Measurements from ENCODE around the gene FAM187B. TPM values are rescaled to one million over a fixed set of nuclear protein-coding genes. Genes with fewer than 3 reads are reported as not detected.

FAM187B gene
- polyA plus RNA-seq, 12 donors = not detected

DNA sequence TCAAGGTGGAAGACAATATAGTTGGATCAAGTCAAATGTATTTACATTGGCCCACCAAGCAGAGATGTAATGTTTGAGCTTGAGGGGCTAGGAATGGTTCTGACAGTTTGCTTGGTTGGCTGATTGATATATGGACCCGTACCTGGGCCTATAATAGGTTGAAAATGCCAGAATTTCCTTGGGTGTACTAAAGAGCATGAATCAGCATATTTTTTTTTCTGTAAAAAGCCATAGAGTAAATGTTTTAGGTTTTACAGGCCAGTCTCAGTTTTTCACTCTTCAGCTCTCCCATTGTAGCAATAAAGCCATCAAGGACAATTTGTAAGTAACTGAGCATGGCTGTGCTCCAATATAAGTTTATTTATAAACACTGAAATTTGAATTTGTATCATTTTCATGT is 47.2 kb downstream of the FAM187B start:
- no peak for DNase-seq

DNA sequence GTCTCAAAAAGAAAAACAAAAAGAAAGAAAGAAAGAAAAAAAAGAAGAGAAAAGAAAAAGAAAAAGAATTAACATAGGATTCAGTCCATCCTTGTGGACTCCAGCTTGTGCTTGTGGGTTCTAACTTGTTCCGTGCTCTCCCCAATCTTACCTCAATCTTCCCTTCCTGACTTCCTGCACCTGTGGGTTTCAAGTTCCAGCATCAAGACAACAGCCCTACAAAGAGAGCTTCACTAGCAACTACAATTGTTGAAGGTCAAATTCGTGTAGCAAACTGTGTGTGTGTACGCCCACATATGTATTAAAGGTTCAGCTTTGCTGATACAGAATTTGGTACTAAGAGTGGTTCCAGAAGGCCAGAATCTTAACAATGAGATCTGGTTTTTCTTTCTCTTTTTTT is 48.7 kb downstream of the FAM187B start:
- DNase-seq = no peak

DNA sequence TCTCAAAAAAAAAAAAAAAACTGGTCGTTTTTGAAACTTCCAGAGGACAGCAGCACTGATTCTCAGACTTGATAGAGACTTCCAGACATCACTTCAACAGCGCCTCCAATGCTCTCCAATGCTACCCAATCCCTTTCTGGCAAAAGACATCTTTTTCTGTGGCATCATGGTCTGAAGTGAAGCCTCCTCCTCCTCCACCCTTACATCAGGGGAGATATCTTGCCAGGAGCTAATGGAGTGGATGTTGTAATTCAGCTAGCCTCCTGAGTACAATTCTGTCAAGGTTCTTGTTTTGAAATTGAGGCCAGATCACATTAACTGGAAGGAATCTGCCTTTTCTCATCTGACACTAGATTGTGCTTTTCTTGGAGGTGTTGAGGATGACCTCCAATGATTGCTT is 49.8 kb downstream of the FAM187B start:
- no peak for DNase-seq

DNA sequence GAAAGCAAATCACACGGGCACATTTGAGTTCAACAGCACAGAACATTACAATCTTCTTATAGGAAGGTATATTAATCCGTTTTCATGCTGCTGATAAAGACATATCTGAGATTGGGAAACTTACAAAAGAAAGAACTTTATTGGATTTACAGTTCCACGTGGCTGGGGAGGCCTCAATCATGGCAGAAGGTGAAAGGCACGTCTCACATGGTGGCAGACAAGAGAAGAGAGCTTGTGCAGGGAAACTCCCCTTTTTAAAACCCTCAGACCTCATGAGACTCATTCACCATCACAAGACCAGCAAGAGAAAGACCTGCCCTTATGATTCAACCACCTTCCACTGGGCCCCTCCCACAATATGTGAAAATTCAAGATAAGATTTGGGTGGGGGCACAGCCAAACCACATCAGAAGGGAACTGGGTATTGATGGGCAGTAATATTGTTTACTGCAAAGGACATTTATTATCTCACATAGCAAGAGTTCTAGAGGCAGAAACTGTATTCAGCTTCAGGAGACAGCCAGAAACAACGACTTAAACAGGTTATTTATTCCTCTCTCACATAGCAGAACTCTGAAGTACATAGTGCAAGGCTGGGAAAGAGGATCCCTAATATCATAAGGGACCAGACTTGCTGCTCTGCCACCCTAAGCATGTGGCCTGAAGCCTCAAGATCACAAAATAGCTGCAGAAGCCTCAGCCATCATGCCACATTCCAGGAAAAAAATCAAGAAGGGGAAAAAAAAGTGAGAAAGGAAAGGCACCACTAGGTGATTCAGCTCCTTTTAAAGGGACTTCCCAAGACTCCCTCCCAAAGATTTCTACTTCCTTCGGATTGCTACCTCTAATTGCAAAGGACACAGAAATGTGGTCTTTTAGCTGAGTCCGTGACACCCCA is 50.9 kb downstream of the FAM187B start:
- no peak for DNase-seq

DNA sequence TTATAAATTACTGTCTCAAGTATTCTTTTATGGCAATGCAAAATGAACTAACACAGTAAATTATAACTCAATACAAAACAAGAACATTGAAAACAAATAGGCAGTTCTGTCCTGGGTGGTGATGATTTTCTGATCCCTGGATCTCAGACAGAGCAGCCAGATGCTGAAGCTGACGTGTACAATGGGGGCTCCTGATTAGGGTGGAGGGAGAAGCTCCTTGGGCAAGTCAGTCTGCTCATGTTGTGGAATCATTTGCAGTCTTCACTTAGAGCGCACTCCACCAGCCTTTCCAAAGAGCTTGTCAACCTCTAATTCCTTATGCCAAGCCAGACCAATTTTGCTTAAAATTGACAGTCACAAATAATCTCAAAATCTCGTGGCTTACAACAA is 52.4 kb downstream of the FAM187B start:
- DNase-seq = no peak

Other genes with a start within 250 kb of the FAM187B start
- 10 to 100 TPM in 11 of 12 donors, not detected in 1; 30.1 to 70.3 (median 37.0) TPM for gene GRAMD1A, start 228.4 kb downstream of the FAM187B start, polyA plus RNA-seq (ENCODE audit: insufficient read length in 12 of 12)
- gene SCN1B, start 198.3 kb downstream of the FAM187B start, polyA plus RNA-seq (ENCODE audit: insufficient read length in 12 of 12) = 1 to 10 TPM in 11 of 12 donors, not detected in 1; 2.1 to 7.4 (median 5.4) TPM
- 10 to 100 TPM in 1 of 12 donors, 1 to 10 TPM in 2, under 1 TPM in 7, not detected in 2; 0.11 to 57.4 (median 0.41) TPM for gene HPN, start 187.0 kb downstream of the FAM187B start, polyA plus RNA-seq (ENCODE audit: insufficient read length in 12 of 12)
- gene FXYD3, start 112.9 kb downstream of the FAM187B start, polyA plus RNA-seq (ENCODE audit: insufficient read length in 12 of 12) = 100 to 1,000 TPM in 1 of 12 donors, 10 to 100 TPM in 2, 1 to 10 TPM in 3, under 1 TPM in 4, not detected in 2; 0.26 to 316 (median 1.2) TPM
- 10 to 100 TPM in 7 of 12 donors, 1 to 10 TPM in 4, not detected in 1; 8.0 to 14.6 (median 12.0) TPM for gene LGI4, start 93.7 kb downstream of the FAM187B start, polyA plus RNA-seq (ENCODE audit: insufficient read length in 12 of 12)
- 100 to 1,000 TPM in 11 of 12 donors, not detected in 1; 102 to 315 (median 204) TPM for gene FXYD1, start 89.9 kb downstream of the FAM187B start, polyA plus RNA-seq (ENCODE audit: insufficient read length in 12 of 12)
- gene FXYD7, start 85.5 kb downstream of the FAM187B start, polyA plus RNA-seq (ENCODE audit: insufficient read length in 12 of 12) = 1 to 10 TPM in 5 of 12 donors, under 1 TPM in 5, not detected in 2; 0.53 to 2.2 (median 1.1) TPM
- 10 to 100 TPM in 11 of 12 donors, not detected in 1; 15.6 to 81.8 (median 18.8) TPM for gene FXYD5, start 74.0 kb downstream of the FAM187B start, polyA plus RNA-seq (ENCODE audit: insufficient read length in 12 of 12)
- gene LSR, start 20.3 kb upstream of the FAM187B start, polyA plus RNA-seq (ENCODE audit: insufficient read length in 12 of 12) = 10 to 100 TPM in 3 of 12 donors, 1 to 10 TPM in 8, not detected in 1; 1.9 to 27.8 (median 5.0) TPM
- gene USF2, start 40.2 kb upstream of the FAM187B start, polyA plus RNA-seq (ENCODE audit: insufficient read length in 12 of 12) = 100 to 1,000 TPM in 6 of 12 donors, 10 to 100 TPM in 5, not detected in 1; 91.0 to 157 (median 104) TPM
- under 1 TPM in 6 of 12 donors, not detected in 6; 0.09 to 0.32 (median 0.14) TPM for gene HAMP, start 53.8 kb upstream of the FAM187B start, polyA plus RNA-seq (ENCODE audit: insufficient read length in 12 of 12)
- gene MAG, start 63.4 kb upstream of the FAM187B start, polyA plus RNA-seq (ENCODE audit: insufficient read length in 12 of 12) = 1 to 10 TPM in 2 of 12 donors, under 1 TPM in 6, not detected in 4; 0.11 to 1.3 (median 0.37) TPM
- 1 to 10 TPM in 3 of 12 donors, under 1 TPM in 7, not detected in 2; 0.34 to 7.6 (median 0.60) TPM for gene CD22, start 100.4 kb upstream of the FAM187B start, polyA plus RNA-seq (ENCODE audit: insufficient read length in 12 of 12)
- under 1 TPM in 1 of 12 donors, not detected in 11; 0.12 TPM for gene FFAR1, start 119.2 kb upstream of the FAM187B start, polyA plus RNA-seq (ENCODE audit: insufficient read length in 12 of 12)
- gene FFAR3, start 129.7 kb upstream of the FAM187B start, polyA plus RNA-seq (ENCODE audit: insufficient read length in 12 of 12) = under 1 TPM in 5 of 12 donors, not detected in 7; 0.09 to 0.32 (median 0.13) TPM
- under 1 TPM in 1 of 12 donors, not detected in 11; 0.11 TPM for gene GPR42, start 142.3 kb upstream of the FAM187B start, polyA plus RNA-seq (ENCODE audit: insufficient read length in 12 of 12)
- under 1 TPM in 9 of 12 donors, not detected in 3; 0.08 to 0.54 (median 0.26) TPM for gene FFAR2, start 219.5 kb upstream of the FAM187B start, polyA plus RNA-seq (ENCODE audit: insufficient read length in 12 of 12)